Neural progenitor cell (in vitro differentiated cells): ENCODE results near the gene PPARG. TPM values are rescaled to one million over a fixed set of nuclear protein-coding genes. Genes with fewer than 3 reads are reported as not detected.

Experiments
- DNase-seq: peaks from one replicate; pipeline ENCODE4 v3.0.0-alpha.2; 2016; ENCODE audit warnings: low spot score
- H2AFZ ChIP-seq: fragments of 200-600 bp; sonication (generic); replicated peaks from 2 replicates; pipeline ENCODE4 v1.6.1; 2016; ENCODE audit warnings: antibody characterized with exemption
- H3F3A ChIP-seq: fragments of 200-600 bp; sonication (generic); 2 replicates; pipeline ENCODE4 v1.6.1; 2016; ENCODE audit warnings: antibody characterized with exemption, low read depth
- H3K27ac ChIP-seq: fragments of 200-600 bp; sonication (generic); 2 replicates; pipeline ENCODE4 v1.5.1; 2016; ENCODE audit warnings: mild to moderate bottlenecking
- H3K27me3 ChIP-seq: fragments of 200-600 bp; sonication (generic); 2 replicates; pipeline ENCODE4 v1.6.1; 2016; ENCODE audit warnings: mild to moderate bottlenecking, moderate library complexity
- H3K36me3 ChIP-seq: fragments of 200-600 bp; sonication (generic); 2 replicates; pipeline ENCODE4 v1.5.1; 2016
- H3K4me1 ChIP-seq: fragments of 200-600 bp; sonication (generic); 2 replicates; pipeline ENCODE4 v1.6.1; 2016; ENCODE audit warnings: mixed run types
- H3K4me2 ChIP-seq: fragments of 200-600 bp; sonication (generic); 2 replicates; pipeline ENCODE4 v1.6.1; 2016
- H3K4me3 ChIP-seq: fragments of 200-600 bp; sonication (generic); 2 replicates; pipeline ENCODE4 v1.5.1; 2016
- H3K79me2 ChIP-seq: fragments of 200-600 bp; sonication (generic); 2 replicates; pipeline ENCODE4 v1.6.1; 2016; ENCODE audit warnings: low read depth
- H3K9ac ChIP-seq: fragments of 200-600 bp; sonication (generic); 2 replicates; pipeline ENCODE4 v1.6.1; 2016
- H3K9me3 ChIP-seq: fragments of 200-600 bp; sonication (generic); 2 replicates; pipeline ENCODE4 v1.5.1; 2016; ENCODE audit warnings: low read depth
- H4K20me1 ChIP-seq: fragments of 200-600 bp; sonication (generic); 2 replicates; pipeline ENCODE4 v1.6.1; 2016; ENCODE audit warnings: low read depth
- H3K27ac Mint-ChIP-seq: 3 replicates; pipeline ENCODE4 v1.8.0; 2021; ENCODE audit warnings: mixed read lengths
- H3K27me3 Mint-ChIP-seq: 2 replicates; pipeline ENCODE4 v1.8.0; 2022; ENCODE audit warnings: low read depth, mild to moderate bottlenecking, inconsistent platforms, moderate library complexity, mixed read lengths; ENCODE audit not compliant: insufficient read depth
- H3K36me3 Mint-ChIP-seq: 3 replicates; pipeline ENCODE4 v1.8.0; 2021; ENCODE audit warnings: mixed read lengths
- H3K4me1 Mint-ChIP-seq: 3 replicates; pipeline ENCODE4 v1.8.0; 2021; ENCODE audit warnings: mixed read lengths
- H3K4me3 Mint-ChIP-seq: 3 replicates; pipeline ENCODE4 v1.8.0; 2021; ENCODE audit warnings: mild to moderate bottlenecking, moderate library complexity, mixed read lengths
- H3K9me3 Mint-ChIP-seq: 3 replicates; pipeline ENCODE4 v1.8.0; 2020; ENCODE audit warnings: mixed read lengths
- CTCF ChIP-seq: fragments of 200-600 bp; sonication (generic); IDR thresholded peaks from 2 replicates; pipeline ENCODE4 v1.5.1; 2017; ENCODE audit warnings: antibody characterized with exemption, mild to moderate bottlenecking
- EZH2 ChIP-seq: fragments of 200-600 bp; sonication (generic); IDR thresholded peaks from 2 replicates; pipeline ENCODE4 v1.6.1; 2017; ENCODE audit warnings: antibody characterized with exemption, mild to moderate bottlenecking, moderate library complexity
- EZH2phosphoT487 ChIP-seq: fragments of 200-600 bp; sonication (generic); IDR thresholded peaks from 2 replicates; pipeline ENCODE4 v1.6.1; 2017; ENCODE audit warnings: antibody characterized with exemption
- total RNA-seq: library from RNA; depleted of rRNA; stranded (reverse); fragments of >200 nt; gene quantifications from 2 replicates; pipeline ENCODE4 v1.2.3, GENCODE V29; 2015; ENCODE audit warnings: low replicate concordance

PPARG gene
- total RNA-seq, 1 donor from 2014 or later, result not detected

- no peaks in the 10 kb centered on the region for H3K9me3 Mint-ChIP-seq
- Histone ChIP-seq H3K4me1 (no peaks in the 10 kb centered on the region), H3K9me3 (no peaks in the 10 kb centered on the region), H4K20me1 (no peaks in the 10 kb centered on the region), H2AFZ (no peak overlapping the region), H3K4me3 (no peak overlapping the region), H3K27ac (no peak overlapping the region), H3K79me2 (no peaks in the 10 kb centered on the region), H3K9ac (no peak overlapping the region), H3F3A (no peaks in the 10 kb centered on the region), H3K36me3 (no peaks in the 10 kb centered on the region), H3K4me2 (no peak overlapping the region), H3K27me3 (no peaks in the 10 kb centered on the region)
- no peaks in the 10 kb centered on the region for H3K4me1 Mint-ChIP-seq
- peaks cover 2% of the 10 kb centered on the region for H3K27me3 Mint-ChIP-seq
- H3K4me3 Mint-ChIP-seq, result no peak overlapping the region
- no peak overlapping the region for H3K27ac Mint-ChIP-seq
- no peak for TF ChIP-seq EZH2
- no peak for TF ChIP-seq EZH2phosphoT487
- TF ChIP-seq CTCF, result no peak
- H3K36me3 Mint-ChIP-seq, result no peaks in the 10 kb centered on the region
- DNase-seq, result no peak
Observed at GRCh38 chr3:12416731-12417130, 127.9 kb downstream of the PPARG start.

GRCh38 chr3:12420393-12420792 lies 131.5 kb downstream of the PPARG start:
- no peaks in the 10 kb centered on the region for H3K9me3 Mint-ChIP-seq
- H3K36me3 Mint-ChIP-seq, result no peaks in the 10 kb centered on the region
- H3K79me2 ChIP-seq, result no peaks in the 10 kb centered on the region
- H3K27ac ChIP-seq, result no peak overlapping the region
- no peak for TF ChIP-seq CTCF
- TF ChIP-seq EZH2, result no peak
- no peak for TF ChIP-seq EZH2phosphoT487
- no peaks in the 10 kb centered on the region for H3K9me3 ChIP-seq
- no peaks in the 10 kb centered on the region for H4K20me1 ChIP-seq
- no peak overlapping the region for H3K4me3 ChIP-seq
- H3K4me1 ChIP-seq, result no peaks in the 10 kb centered on the region
- H3K36me3 ChIP-seq, result no peaks in the 10 kb centered on the region
- H3K4me2 ChIP-seq, result no peak overlapping the region
- H3K4me1 Mint-ChIP-seq, result peaks cover 3% of the 10 kb centered on the region
- H3K4me3 Mint-ChIP-seq, result no peak overlapping the region
- DNase-seq, result no peak
- H3K27ac Mint-ChIP-seq, result no peak overlapping the region
- no peaks in the 10 kb centered on the region for H3K27me3 ChIP-seq
- H3K27me3 Mint-ChIP-seq, result peaks cover 4% of the 10 kb centered on the region
- H3F3A ChIP-seq, result no peaks in the 10 kb centered on the region
- no peak overlapping the region for H3K9ac ChIP-seq
- H2AFZ ChIP-seq, result no peak overlapping the region

- no peaks in the 10 kb centered on the region for H3K36me3 Mint-ChIP-seq
- TF ChIP-seq EZH2phosphoT487 (no peak), EZH2 (no peak), CTCF (no peak)
- H3K9me3 Mint-ChIP-seq, result no peaks in the 10 kb centered on the region
- H3K36me3 ChIP-seq, result no peaks in the 10 kb centered on the region
- no peaks in the 10 kb centered on the region for H3F3A ChIP-seq
- H3K4me3 Mint-ChIP-seq, result no peak overlapping the region
- H3K27ac ChIP-seq, result no peak overlapping the region
- no peak overlapping the region for H3K4me2 ChIP-seq
- H3K4me1 Mint-ChIP-seq, result peaks cover 7% of the 10 kb centered on the region
- no peaks in the 10 kb centered on the region for H3K9me3 ChIP-seq
- H4K20me1 ChIP-seq, result no peaks in the 10 kb centered on the region
- H3K9ac ChIP-seq, result no peak overlapping the region
- H3K27me3 ChIP-seq, result no peaks in the 10 kb centered on the region
- no peak overlapping the region for H3K27ac Mint-ChIP-seq
- DNase-seq, result no peak
- no peaks in the 10 kb centered on the region for H3K79me2 ChIP-seq
- H3K27me3 Mint-ChIP-seq, result peaks cover 4% of the 10 kb centered on the region
- H3K4me1 ChIP-seq, result peaks cover 2% of the 10 kb centered on the region
- H2AFZ ChIP-seq, result no peak overlapping the region
- H3K4me3 ChIP-seq, result no peak overlapping the region
Observed at GRCh38 chr3:12421132-12421531, 132.3 kb downstream of the PPARG start.

GRCh38 chr3:12423131-12423530 lies 134.3 kb downstream of the PPARG start:
- no peaks in the 10 kb centered on the region for H3K36me3 ChIP-seq
- peaks cover 17% of the 10 kb centered on the region for H3K4me1 Mint-ChIP-seq
- H3K4me1 ChIP-seq, result peaks cover 9% of the 10 kb centered on the region
- H3K4me3 Mint-ChIP-seq, result no peak overlapping the region
- no peaks in the 10 kb centered on the region for H3K79me2 ChIP-seq
- no peak overlapping the region for H3K9ac ChIP-seq
- no peaks in the 10 kb centered on the region for H3F3A ChIP-seq
- H3K36me3 Mint-ChIP-seq, result no peaks in the 10 kb centered on the region
- no peaks in the 10 kb centered on the region for H3K27me3 ChIP-seq
- H3K9me3 ChIP-seq, result no peaks in the 10 kb centered on the region
- peaks cover 2% of the 10 kb centered on the region for H3K27me3 Mint-ChIP-seq
- no peak overlapping the region for H3K4me3 ChIP-seq
- H2AFZ ChIP-seq, result no peak overlapping the region
- no peaks in the 10 kb centered on the region for H4K20me1 ChIP-seq
- DNase-seq, result no peak
- no peaks in the 10 kb centered on the region for H3K9me3 Mint-ChIP-seq
- H3K27ac ChIP-seq, result no peak overlapping the region
- no peak for TF ChIP-seq EZH2phosphoT487
- no peak for TF ChIP-seq EZH2
- TF ChIP-seq CTCF, result no peak
- no peak overlapping the region for H3K4me2 ChIP-seq
- H3K27ac Mint-ChIP-seq, result no peak overlapping the region
